OCI-LY3 (cell line): ENCODE results near the gene STK32B.

Source experiments
- H2AFZ ChIP-seq: fragments of 200-600, 300-600 bp; shearing (Covaris generic); 2 replicates; pipeline ENCODE4 v1.6.0; 2014; ENCODE audit warnings: antibody characterized with exemption, low read depth, low read length
- H3K27ac ChIP-seq: fragments of 200-600, 300-600 bp; sonication (generic); 2 replicates; pipeline ENCODE4 v1.5.1; 2014; ENCODE audit warnings: mild to moderate bottlenecking, low read length, moderate library complexity, mixed read lengths
- H3K27me3 ChIP-seq: fragments of 200-600, 300-600 bp; sonication (generic); 2 replicates; pipeline ENCODE4 v1.6.1; 2014; ENCODE audit warnings: low read depth, low read length, mixed read lengths
- H3K36me3 ChIP-seq: fragments of 200-600, 300-600 bp; sonication (generic); replicated peaks from 2 replicates; pipeline ENCODE3; 2014; ENCODE audit warnings: low read depth, low read length, mixed read lengths
- H3K4me1 ChIP-seq: fragments of 300-600, 200-600 bp; sonication (generic); 2 replicates; pipeline ENCODE4 v1.6.1; 2014; ENCODE audit warnings: low read length, mixed read lengths
- H3K4me2 ChIP-seq: fragments of 200-600, 300-600 bp; sonication (generic); 2 replicates; pipeline ENCODE4 v1.6.1; 2014; ENCODE audit warnings: low read length, mixed read lengths
- H3K4me3 ChIP-seq: fragments of 300-600, 200-600 bp; sonication (generic); 2 replicates; pipeline ENCODE4 v1.5.1; 2014; ENCODE audit warnings: antibody characterized with exemption, mild to moderate bottlenecking, low read length, moderate library complexity
- H3K79me2 ChIP-seq: fragments of 300-600, 200-600 bp; shearing (Covaris generic); 2 replicates; pipeline ENCODE4 v1.6.1; 2014; ENCODE audit warnings: mild to moderate bottlenecking, low read length, mixed read lengths
- H3K9ac ChIP-seq: fragments of 300-600, 200-600 bp; shearing (Covaris generic); 2 replicates; pipeline ENCODE4 v1.6.0; 2014; ENCODE audit warnings: mild to moderate bottlenecking, low read length, moderate library complexity
- H3K9me3 ChIP-seq: fragments of 200-600, 300-600 bp; shearing (Covaris generic); 2 replicates; pipeline ENCODE4 v1.6.1; 2014; ENCODE audit warnings: low read length, mixed read lengths; ENCODE audit not compliant: insufficient read depth
- H4K20me1 ChIP-seq: fragments of 200-600, 300-600 bp; sonication (generic); 2 replicates; pipeline ENCODE4 v1.6.1; 2016; ENCODE audit warnings: low read length, mixed read lengths; ENCODE audit not compliant: insufficient read depth
- EZH2phosphoT487 ChIP-seq: fragments of 200-600 bp; shearing (Covaris generic); IDR thresholded peaks from 2 replicates; pipeline ENCODE4 v1.6.1; 2018; ENCODE audit warnings: antibody characterized with exemption, mixed run types, low read depth
- TF ChIP-seq, protein P1 (sequence below): fragments of 200-600, 300-600 bp; sonication (generic); IDR thresholded peaks from 2 replicates; pipeline ENCODE4 v1.5.1; 2014; ENCODE audit warnings: antibody characterized with exemption, low read length, low read depth

Gene STK32B

DNA sequence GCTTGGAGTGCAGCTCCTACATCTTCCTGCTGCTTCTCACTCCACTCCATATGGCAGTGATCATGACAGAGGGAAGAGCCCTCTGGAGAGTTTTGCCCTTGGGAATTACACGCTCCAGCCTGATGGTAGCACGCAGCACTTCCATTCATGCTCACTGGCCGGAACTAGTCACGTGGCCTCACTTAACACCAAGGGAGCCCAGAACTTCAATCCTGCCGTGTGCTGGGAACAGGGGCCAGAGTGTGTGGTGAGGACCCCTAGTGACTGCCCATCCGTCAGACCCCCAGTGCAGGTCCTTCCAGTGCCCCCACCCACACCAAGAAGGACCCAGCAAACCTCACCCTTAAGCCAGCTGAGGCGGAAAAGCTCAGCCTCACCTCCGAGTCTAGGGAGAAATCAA, 426.3 kb downstream of the STK32B start:
- Histone ChIP-seq H3K4me1 (no peaks in the 10 kb centered on the region), H3K4me2 (no peak overlapping the region), H3K79me2 (no peaks in the 10 kb centered on the region), H3K27me3 (no peaks in the 10 kb centered on the region), H3K36me3 (no peaks in the 10 kb centered on the region), H3K4me3 (no peak overlapping the region), H4K20me1 (no peaks in the 10 kb centered on the region), H2AFZ (no peak overlapping the region), H3K9me3 (no peaks in the 10 kb centered on the region), H3K9ac (no peak overlapping the region), H3K27ac (no peak overlapping the region)
- TF ChIP-seq EZH2phosphoT487, result no peak
- TF ChIP-seq, protein P1, sequence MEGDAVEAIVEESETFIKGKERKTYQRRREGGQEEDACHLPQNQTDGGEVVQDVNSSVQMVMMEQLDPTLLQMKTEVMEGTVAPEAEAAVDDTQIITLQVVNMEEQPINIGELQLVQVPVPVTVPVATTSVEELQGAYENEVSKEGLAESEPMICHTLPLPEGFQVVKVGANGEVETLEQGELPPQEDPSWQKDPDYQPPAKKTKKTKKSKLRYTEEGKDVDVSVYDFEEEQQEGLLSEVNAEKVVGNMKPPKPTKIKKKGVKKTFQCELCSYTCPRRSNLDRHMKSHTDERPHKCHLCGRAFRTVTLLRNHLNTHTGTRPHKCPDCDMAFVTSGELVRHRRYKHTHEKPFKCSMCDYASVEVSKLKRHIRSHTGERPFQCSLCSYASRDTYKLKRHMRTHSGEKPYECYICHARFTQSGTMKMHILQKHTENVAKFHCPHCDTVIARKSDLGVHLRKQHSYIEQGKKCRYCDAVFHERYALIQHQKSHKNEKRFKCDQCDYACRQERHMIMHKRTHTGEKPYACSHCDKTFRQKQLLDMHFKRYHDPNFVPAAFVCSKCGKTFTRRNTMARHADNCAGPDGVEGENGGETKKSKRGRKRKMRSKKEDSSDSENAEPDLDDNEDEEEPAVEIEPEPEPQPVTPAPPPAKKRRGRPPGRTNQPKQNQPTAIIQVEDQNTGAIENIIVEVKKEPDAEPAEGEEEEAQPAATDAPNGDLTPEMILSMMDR, result no peak

DNA sequence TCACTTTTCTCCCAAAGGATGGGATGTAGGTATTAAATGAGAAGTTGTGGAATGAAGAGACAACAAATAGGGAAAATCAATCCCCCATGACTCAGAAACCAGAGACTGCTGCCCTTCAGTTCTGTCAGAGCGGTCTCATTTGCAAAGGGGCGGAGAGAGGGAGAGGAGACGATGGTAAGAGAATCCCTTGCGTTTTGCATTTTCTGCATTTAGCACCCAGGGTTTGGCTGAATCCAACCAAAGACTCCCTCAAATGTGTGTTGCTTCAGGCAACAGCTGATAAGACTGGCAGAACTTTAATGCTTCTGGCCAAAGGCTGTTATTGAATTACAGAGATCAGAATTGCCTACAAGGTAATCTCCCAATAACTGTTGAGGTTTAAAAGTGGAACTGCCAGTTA, 426.9 kb downstream of the STK32B start:
- Histone ChIP-seq H3K27me3 (no peaks in the 10 kb centered on the region), H3K4me1 (no peaks in the 10 kb centered on the region), H3K9ac (no peak overlapping the region), H2AFZ (no peak overlapping the region), H3K79me2 (no peaks in the 10 kb centered on the region), H4K20me1 (no peaks in the 10 kb centered on the region), H3K9me3 (no peaks in the 10 kb centered on the region), H3K4me3 (no peak overlapping the region), H3K27ac (no peak overlapping the region), H3K4me2 (no peak overlapping the region), H3K36me3 (no peaks in the 10 kb centered on the region)
- TF ChIP-seq, protein P1, result no peak

DNA sequence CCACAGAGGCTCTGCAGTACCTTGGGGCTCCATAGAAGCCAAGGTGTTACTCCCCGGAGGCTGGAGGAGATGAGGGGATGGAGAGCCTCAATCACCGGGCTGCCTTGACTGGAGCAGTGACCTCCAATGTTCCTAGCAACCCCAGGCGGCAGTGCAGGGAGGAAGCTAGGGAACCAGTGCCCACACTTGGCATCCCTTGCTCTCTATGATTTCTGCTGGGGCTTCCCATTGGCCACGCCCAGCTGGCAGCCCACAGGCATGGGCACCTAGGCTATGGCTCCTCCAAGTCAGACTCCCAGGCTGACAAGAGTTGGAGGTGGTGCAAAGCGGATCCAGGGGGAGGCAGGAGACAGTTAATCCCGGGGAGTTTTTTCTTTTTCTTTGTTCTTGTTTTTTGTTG, 427.4 kb downstream of the STK32B start:
- no peaks in the 10 kb centered on the region for H3K36me3 ChIP-seq
- H3K4me1 ChIP-seq, result no peaks in the 10 kb centered on the region
- H3K27me3 ChIP-seq, result no peaks in the 10 kb centered on the region
- H2AFZ ChIP-seq, result no peak overlapping the region
- no peak for TF ChIP-seq EZH2phosphoT487
- TF ChIP-seq, protein P1, result no peak
- no peaks in the 10 kb centered on the region for H3K79me2 ChIP-seq
- no peak overlapping the region for H3K27ac ChIP-seq
- no peaks in the 10 kb centered on the region for H3K9me3 ChIP-seq
- no peaks in the 10 kb centered on the region for H4K20me1 ChIP-seq
- no peak overlapping the region for H3K9ac ChIP-seq
- H3K4me3 ChIP-seq, result no peak overlapping the region
- no peak overlapping the region for H3K4me2 ChIP-seq

DNA sequence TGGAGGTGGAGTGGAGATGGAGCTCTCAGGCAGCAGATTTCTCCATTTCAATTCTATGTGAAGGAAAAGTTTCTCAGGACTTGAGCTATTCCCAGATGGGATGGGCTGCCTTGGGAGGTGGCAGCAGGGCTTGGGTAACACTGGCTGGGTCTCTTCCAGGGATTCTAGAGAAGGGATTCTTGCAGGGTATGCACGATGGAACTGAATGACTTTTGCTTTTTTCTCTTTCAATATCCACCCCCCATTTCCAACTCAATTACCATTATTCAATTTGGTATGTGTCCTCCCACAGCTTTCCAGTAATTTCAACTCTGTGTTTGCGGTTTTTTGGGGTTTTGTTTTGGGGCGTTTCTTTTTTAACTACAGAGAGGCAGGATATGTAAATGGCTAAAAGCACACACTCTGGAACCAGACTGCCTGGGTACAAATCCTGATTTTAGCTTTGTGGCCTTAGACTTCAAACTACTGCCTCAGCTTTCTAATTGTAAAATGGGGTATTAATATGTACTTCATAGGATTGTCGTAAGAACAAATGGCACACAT, 428.3 kb downstream of the STK32B start:
- no peak overlapping the region for H3K4me2 ChIP-seq
- H3K79me2 ChIP-seq, result no peaks in the 10 kb centered on the region
- H3K27ac ChIP-seq, result no peak overlapping the region
- H3K4me1 ChIP-seq, result no peaks in the 10 kb centered on the region
- H3K36me3 ChIP-seq, result no peaks in the 10 kb centered on the region
- H3K9me3 ChIP-seq, result no peaks in the 10 kb centered on the region
- no peaks in the 10 kb centered on the region for H4K20me1 ChIP-seq
- no peak overlapping the region for H3K9ac ChIP-seq
- H3K4me3 ChIP-seq, result no peak overlapping the region
- no peak overlapping the region for H2AFZ ChIP-seq
- no peak for TF ChIP-seq EZH2phosphoT487
- TF ChIP-seq, protein P1, result no peak
- H3K27me3 ChIP-seq, result no peaks in the 10 kb centered on the region
